Measurements from ENCODE around the gene RABGAP1L.
"Not testable (repeated sequence)": the region's sequence is repeated elsewhere in the genome, so short reads cannot be mapped to it uniquely, and the experiment has no call there.

Gene RABGAP1L

GRCh38 chr1:174606471-174606870 lies 447.2 kb downstream of the RABGAP1L start:
- DNase-seq: no peak

GRCh38 chr1:174617905-174618304 lies 458.6 kb downstream of the RABGAP1L start:
- DNase-seq: not testable (repeated sequence)

GRCh38 chr1:174623324-174624035 lies 464.2 kb downstream of the RABGAP1L start:
- DNase-seq: no peak

- DNase-seq: peak; percentile 29
These were observed 467.0 kb downstream of the RABGAP1L start for GRCh38 chr1:174626031-174627025.

GRCh38 chr1:174637487-174637886 lies 478.2 kb downstream of the RABGAP1L start:
- DNase-seq: no peak

- DNase-seq: no peak
These were observed 480.1 kb downstream of the RABGAP1L start for GRCh38 chr1:174639461-174639860.

- no peak for DNase-seq
These were observed 481.5 kb downstream of the RABGAP1L start for GRCh38 chr1:174640783-174641182.

GRCh38 chr1:174642393-174642792 lies 483.1 kb downstream of the RABGAP1L start:
- DNase-seq: no peak

GRCh38 chr1:174643206-174643605 lies 483.9 kb downstream of the RABGAP1L start:
- no peak for DNase-seq

GRCh38 chr1:174649572-174649971 lies 490.3 kb downstream of the RABGAP1L start:
- not testable (repeated sequence) for DNase-seq

GRCh38 chr1:174652569-174653280 lies 493.4 kb downstream of the RABGAP1L start:
- DNase-seq: no peak

GRCh38 chr1:174654560-174654959 lies 495.2 kb downstream of the RABGAP1L start:
- DNase-seq: no peak

GRCh38 chr1:174656409-174657059 lies 497.2 kb downstream of the RABGAP1L start:
- DNase-seq: no peak

- DNase-seq: no peak
These were observed 498.1 kb downstream of the RABGAP1L start for GRCh38 chr1:174657411-174657810.

- DNase-seq: no peak
These were observed 498.6 kb downstream of the RABGAP1L start for GRCh38 chr1:174657893-174658292.

- DNase-seq: peak; percentile 36
These were observed 500.5 kb downstream of the RABGAP1L start for GRCh38 chr1:174659823-174660222.

- DNase-seq: no peak
These were observed 501.2 kb downstream of the RABGAP1L start for GRCh38 chr1:174660476-174660875.

GRCh38 chr1:174663358-174663757 lies 504.0 kb downstream of the RABGAP1L start:
- DNase-seq: no peak

- no peak for DNase-seq
These were observed 506.9 kb downstream of the RABGAP1L start for GRCh38 chr1:174666248-174666647.

GRCh38 chr1:174671826-174672225 lies 512.5 kb downstream of the RABGAP1L start:
- no peak for DNase-seq

GRCh38 chr1:174676856-174677255 lies 517.5 kb downstream of the RABGAP1L start:
- DNase-seq: no peak

- no peak for DNase-seq
These were observed 519.3 kb downstream of the RABGAP1L start for GRCh38 chr1:174678657-174679056.

Data from fibroblast of skin of back (primary cell).